Hematopoietic multipotent progenitor cell treated with erythropoietin and hydrocortisone succinate and interleukin-3 and kit ligand, for 6 days (in vitro differentiated cells): ENCODE measurements around the gene IFT57.
"Not testable (repeated sequence)": the region's sequence is repeated elsewhere in the genome, so short reads cannot be mapped to it uniquely, and the experiment has no call there.

Experiments used
- DNase-seq: peaks from one replicate; pipeline ENCODE4 v3.0.0-alpha.2; 2015

Gene IFT57

GRCh38 chr3:108156312-108156853 lies 65.8 kb downstream of the IFT57 start:
- no peak for DNase-seq

- not testable (repeated sequence) for DNase-seq
Observed at GRCh38 chr3:108155642-108156041, 66.6 kb downstream of the IFT57 start.

GRCh38 chr3:108153451-108153981 lies 68.7 kb downstream of the IFT57 start:
- DNase-seq, result peak; percentile 92

- no peak for DNase-seq
Observed at GRCh38 chr3:108152274-108152673, 70.0 kb downstream of the IFT57 start.

- peak; percentile 94 for DNase-seq
Observed at GRCh38 chr3:108150200-108150599, 72.0 kb downstream of the IFT57 start.

- no peak for DNase-seq
Observed at GRCh38 chr3:108146139-108146538, 76.1 kb downstream of the IFT57 start.

GRCh38 chr3:108145578-108145977 lies 76.6 kb downstream of the IFT57 start:
- no peak for DNase-seq

GRCh38 chr3:108137460-108137814 lies 84.8 kb downstream of the IFT57 start:
- DNase-seq, result no peak

GRCh38 chr3:108136561-108137459 lies 85.4 kb downstream of the IFT57 start:
- no peak for DNase-seq

GRCh38 chr3:108134555-108134880 lies 87.7 kb downstream of the IFT57 start:
- no peak for DNase-seq

GRCh38 chr3:108133858-108134554 lies 88.2 kb downstream of the IFT57 start:
- no peak for DNase-seq

- DNase-seq, result no peak
Observed at GRCh38 chr3:108133048-108133369, 89.2 kb downstream of the IFT57 start.

- no peak for DNase-seq
Observed at GRCh38 chr3:108131475-108132134, 90.6 kb downstream of the IFT57 start.

GRCh38 chr3:108130701-108131474 lies 91.3 kb downstream of the IFT57 start:
- DNase-seq, result no peak

GRCh38 chr3:108130236-108130635 lies 92.0 kb downstream of the IFT57 start:
- DNase-seq, result no peak

GRCh38 chr3:108127301-108127988 lies 94.8 kb downstream of the IFT57 start:
- peak; percentile 77 for DNase-seq

- DNase-seq, result no peak
Observed at GRCh38 chr3:108126348-108126747, 95.9 kb downstream of the IFT57 start.

- peak; percentile 98 for DNase-seq
Observed at GRCh38 chr3:108125550-108126071, 96.6 kb downstream of the IFT57 start.

GRCh38 chr3:108125153-108125543 lies 97.1 kb downstream of the IFT57 start:
- peak; percentile 53 for DNase-seq

GRCh38 chr3:108124337-108125152 lies 97.7 kb downstream of the IFT57 start:
- DNase-seq, result peak; percentile 85

GRCh38 chr3:108123326-108123725 lies 98.9 kb downstream of the IFT57 start:
- DNase-seq, result no peak
